Gastrocnemius medialis (tissue), 4 donors: ENCODE results near the gene RNF167. TPM values are rescaled to one million over a fixed set of nuclear protein-coding genes. Genes with fewer than 3 reads are reported as not detected.
"Not testable (repeated sequence)": the region's sequence is repeated elsewhere in the genome, so short reads cannot be mapped to it uniquely, and the experiment has no call there.

Experiments used
- ATAC-seq, 2 donors: fragments of 150-250 bp; one replicate each; pipeline ENCODE4 v1.9.1; 2016
- DNase-seq, 2 donors: peaks; one replicate each; pipeline ENCODE4 v3.0.0-alpha.2; 2019
- H3K27ac ChIP-seq, 4 donors: fragments of 200-600 bp; sonication (generic); 1 replicate in 1 of 4; 2 replicates in 3 of 4; pipeline ENCODE4 v1.5.1; 2016 to 2018; ENCODE audit warnings: mild to moderate bottlenecking in 2 of 4, moderate library complexity in 1 of 4
- H3K27me3 ChIP-seq, 3 donors: fragments of 200-600 bp; sonication (generic) in 2 of 3; 1 replicate in 1 of 3; 2 replicates in 2 of 3; pipeline versions ENCODE4 v1.5.1 to v1.6.0; 2016 to 2019; ENCODE audit warnings: mild to moderate bottlenecking in 1 of 3, moderate library complexity in 1 of 3
- H3K36me3 ChIP-seq, 2 donors: fragments of 200-600 bp; sonication (generic) in 1 of 2; one replicate each; pipeline ENCODE4 v1.5.1; 2017 to 2018
- H3K4me1 ChIP-seq, 2 donors: fragments of 200-600 bp; sonication (generic) in 1 of 2; one replicate each; pipeline ENCODE4 v1.5.1; 2016 to 2017; ENCODE audit warnings: mild to moderate bottlenecking in 2 of 2
- H3K4me3 ChIP-seq, 4 donors: fragments of 200-600 bp; sonication (generic) in 3 of 4; 1 replicate in 1 of 4; 2 replicates in 3 of 4; pipeline ENCODE4 v1.5.1; 2016 to 2019; ENCODE audit warnings: mild to moderate bottlenecking in 2 of 4
- H3K9me3 ChIP-seq, 3 donors: fragments of 200-600 bp; sonication (generic) in 2 of 3; 1 replicate in 1 of 3; 2 replicates in 2 of 3; pipeline ENCODE4 v1.5.1; 2016 to 2019
- CTCF ChIP-seq, 5 experiments: fragments of 450-650 bp in 3 of 5; fragments of 200-600 bp in 2 of 5; sonication (generic) in 2 of 5; IDR thresholded peaks in 4 of 5; conservative IDR thresholded peaks in 1 of 5; 1 replicate in 4 of 5; 2 replicates in 1 of 5; pipeline ENCODE4 v1.5.1; 2016 to 2019; ENCODE audit warnings: antibody characterized with exemption in 5 of 5, mild to moderate bottlenecking in 3 of 5, moderate library complexity in 3 of 5
- POLR2A ChIP-seq, 2 donors: fragments of 450-650 bp; IDR thresholded peaks; one replicate each; pipeline ENCODE4 v1.6.1; 2017; ENCODE audit warnings: antibody characterized with exemption in 2 of 2, mild to moderate bottlenecking in 2 of 2, moderate library complexity in 2 of 2
- in situ Hi-C, 4 donors: fragments of 200-750 bp; cut with MboI; loops; one replicate each; pipeline versions ENCODE4 v1.15.0 to v1.8.0; 2017; ENCODE audit warnings: low sequenced_read_pairs in 4 of 4
- intact Hi-C: fragments of 100-400 bp; cut with DNase I; formaldehyde crosslinking; loops from one replicate; pipeline ENCODE4 v1.15.1; 2023; ENCODE audit warnings: low total_unique reads
- total RNA-seq, 4 donors: library from RNA; depleted of rRNA; stranded (reverse); fragments of >200 nt; gene quantifications; one replicate each; pipeline versions ENCODE4 v1.1.0 to v1.2.3, GENCODE V29; 2016

The RNF167 gene
- total RNA-seq, 4 donors from 2014 or later = 51.2 to 99.5 (median 75.2) TPM

DNA sequence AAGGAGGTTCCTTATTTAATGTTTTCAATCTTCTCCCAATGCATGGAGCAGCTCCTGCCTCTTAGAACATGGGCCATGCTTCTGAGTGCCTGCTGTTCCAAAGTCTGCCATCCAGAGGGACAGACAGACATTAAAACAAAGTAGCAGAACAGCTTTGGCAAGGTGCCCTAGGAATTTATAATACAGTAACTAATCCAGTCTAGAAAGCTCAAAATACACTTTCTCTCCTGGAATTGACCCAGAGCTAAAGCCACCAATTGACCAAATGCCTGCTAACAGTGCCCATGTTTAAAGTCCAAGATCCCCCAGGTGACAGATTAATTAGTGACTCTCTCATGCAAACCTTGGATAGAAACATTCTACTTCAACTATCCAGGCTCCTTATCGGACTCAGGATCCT, 26.1 kb upstream of the RNF167 start:
- Histone ChIP-seq H3K27me3 (no peaks in the 10 kb centered on the region), H3K4me3 (no peak overlapping the region), H3K36me3 (no peaks in the 10 kb centered on the region), H3K9me3 (no peaks in the 10 kb centered on the region), H3K4me1 (peaks cover 4 to 6% of the 10 kb centered on the region in 2 donors), H3K27ac (no peak overlapping the region)
- no peak for DNase-seq
- ATAC-seq = no peak
- TF ChIP-seq POLR2A (IDR thresholded peaks at IDR 0.05) = no peak
- no peak for TF ChIP-seq CTCF (IDR thresholded peaks at IDR 0.05 in 4 of 5, conservative IDR thresholded peaks at IDR 0.05 in 1 of 5)
- intact Hi-C loops = no loop called here
- in situ Hi-C loops = loop anchor here (5.0 to 10.0 kb wide), 4 partner anchors 71 to 151 kb away; partner anchors contain the start of gene CAMTA2 (in 4 of the 4)

DNA sequence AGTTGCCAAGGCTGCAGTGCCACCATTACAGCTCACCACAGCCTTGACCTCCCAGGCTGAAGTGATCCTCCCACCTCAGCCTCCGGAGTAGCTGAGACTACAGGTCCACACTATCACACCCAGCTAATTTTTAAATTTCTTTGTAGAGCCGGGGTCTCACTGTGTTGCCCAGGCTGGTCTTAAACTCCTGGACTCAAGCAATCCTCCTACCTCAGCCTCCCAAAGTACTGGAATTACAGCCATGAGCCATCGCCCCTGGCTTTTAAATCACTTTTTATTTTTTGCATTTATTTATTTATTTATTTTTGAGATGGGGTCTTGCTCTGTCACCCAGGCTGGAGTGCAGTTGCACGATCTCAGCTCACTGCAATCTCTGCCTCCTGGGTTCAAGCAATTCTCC, 25.5 kb upstream of the RNF167 start:
- H3K4me1 ChIP-seq, H3K36me3 ChIP-seq, H3K4me3 ChIP-seq, DNase-seq, H3K27me3 ChIP-seq, intact Hi-C loops, H3K9me3 ChIP-seq, H3K27ac ChIP-seq, ATAC-seq: not testable (repeated sequence)
- in situ Hi-C loops = loop anchor here (5.0 to 10.0 kb wide), 4 partner anchors 70 to 150 kb away; partner anchors contain the start of gene CAMTA2 (in 4 of the 4)

- Histone ChIP-seq H3K4me3 (no peak overlapping the region), H3K9me3 (no peaks in the 10 kb centered on the region), H3K27me3 (no peaks in the 10 kb centered on the region), H3K27ac (no peak overlapping the region), H3K4me1 (no peaks in the 10 kb centered on the region), H3K36me3 (no peaks in the 10 kb centered on the region)
- no peak for DNase-seq
- TF ChIP-seq POLR2A (IDR thresholded peaks at IDR 0.05) (no peak), CTCF (IDR thresholded peaks at IDR 0.05 in 4 of 5, conservative IDR thresholded peaks at IDR 0.05 in 1 of 5) (no peak)
- in situ Hi-C loops = loop anchor here in 3 of 4 donors (10.0 kb wide), 2 partner anchors 65 to 145 kb away; partner anchors contain the start of gene CAMTA2 (in 3 of the 3)
- no peak for ATAC-seq
- intact Hi-C loops = no loop called here
Observed at GRCh38 chr17:4919511-4920047, 20.5 kb upstream of the RNF167 start.

- no peak overlapping the region for H3K27ac ChIP-seq
- intact Hi-C loops = no loop called here
- DNase-seq (no peak), ATAC-seq (peak in 1 of 2 donors; percentile 21)
- no peak overlapping the region for H3K4me3 ChIP-seq
- no peaks in the 10 kb centered on the region for H3K36me3 ChIP-seq
- no peaks in the 10 kb centered on the region for H3K9me3 ChIP-seq
- TF ChIP-seq POLR2A (IDR thresholded peaks at IDR 0.05) = no peak
- no peak for TF ChIP-seq CTCF (IDR thresholded peaks at IDR 0.05 in 4 of 5, conservative IDR thresholded peaks at IDR 0.05 in 1 of 5)
- H3K27me3 ChIP-seq = no peaks in the 10 kb centered on the region
- no peaks in the 10 kb centered on the region for H3K4me1 ChIP-seq
- in situ Hi-C loops = no loop called here
Observed at GRCh38 chr17:4920351-4921048, 19.6 kb upstream of the RNF167 start.

- Histone ChIP-seq H3K9me3 (no peaks in the 10 kb centered on the region), H3K4me3 (no peak overlapping the region), H3K4me1 (no peaks in the 10 kb centered on the region), H3K36me3 (no peaks in the 10 kb centered on the region), H3K27ac (no peak overlapping the region), H3K27me3 (no peaks in the 10 kb centered on the region)
- in situ Hi-C loops = no loop called here
- no peak for ATAC-seq
- TF ChIP-seq POLR2A (IDR thresholded peaks at IDR 0.05) (no peak), CTCF (IDR thresholded peaks at IDR 0.05 in 4 of 5, conservative IDR thresholded peaks at IDR 0.05 in 1 of 5) (no peak)
- intact Hi-C loops = no loop called here
- no peak for DNase-seq
Observed at GRCh38 chr17:4921320-4921719, 18.7 kb upstream of the RNF167 start.

DNA sequence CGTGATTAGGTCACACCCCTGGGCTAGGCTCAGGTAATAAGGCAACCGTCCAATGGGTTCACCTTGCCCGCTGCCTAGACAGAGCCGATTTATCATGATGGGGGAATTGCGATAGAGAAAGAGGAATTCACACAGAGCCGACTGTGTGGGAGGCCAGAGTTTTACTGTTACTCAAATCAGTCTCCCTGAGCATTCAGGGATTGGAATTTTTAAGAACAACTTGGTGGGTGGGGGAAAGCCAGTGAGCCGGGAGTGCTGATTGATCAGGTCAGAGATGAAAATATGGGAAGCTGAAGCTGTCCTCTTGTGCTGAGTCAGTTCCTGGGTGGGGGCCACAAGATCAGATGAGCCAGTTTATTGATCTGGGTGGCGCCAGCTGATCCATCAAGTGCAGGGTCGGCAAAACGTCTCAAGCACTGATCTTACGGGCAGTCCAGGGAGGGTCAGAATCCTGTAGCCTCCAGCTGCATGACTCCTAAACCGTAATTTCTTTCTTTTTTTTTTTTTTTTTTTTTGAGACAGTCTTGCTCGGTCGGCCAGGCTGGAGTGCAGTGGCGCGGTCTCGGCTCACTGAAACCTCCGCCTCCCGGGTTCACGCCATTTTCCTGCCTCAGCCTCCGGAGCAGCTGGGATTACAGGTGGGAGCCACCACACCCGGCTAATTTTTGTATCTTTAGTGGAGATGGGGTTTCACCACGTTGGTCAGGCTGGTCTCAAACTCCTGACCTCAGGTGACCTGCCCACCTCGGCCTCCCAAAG, 13.3 kb upstream of the RNF167 start:
- H3K36me3 ChIP-seq, intact Hi-C loops, ATAC-seq, DNase-seq, in situ Hi-C loops, H3K27ac ChIP-seq, H3K27me3 ChIP-seq, H3K4me3 ChIP-seq, H3K9me3 ChIP-seq, H3K4me1 ChIP-seq: not testable (repeated sequence)
